GM19238 (cell line): ENCODE measurements around the gene RRBP1.

Experiments
- DNase-seq: peaks from one replicate; pipeline ENCODE4 v3.0.0; 2011; ENCODE audit warnings: low spot score; ENCODE audit not compliant: insufficient read length

The RRBP1 gene

DNA sequence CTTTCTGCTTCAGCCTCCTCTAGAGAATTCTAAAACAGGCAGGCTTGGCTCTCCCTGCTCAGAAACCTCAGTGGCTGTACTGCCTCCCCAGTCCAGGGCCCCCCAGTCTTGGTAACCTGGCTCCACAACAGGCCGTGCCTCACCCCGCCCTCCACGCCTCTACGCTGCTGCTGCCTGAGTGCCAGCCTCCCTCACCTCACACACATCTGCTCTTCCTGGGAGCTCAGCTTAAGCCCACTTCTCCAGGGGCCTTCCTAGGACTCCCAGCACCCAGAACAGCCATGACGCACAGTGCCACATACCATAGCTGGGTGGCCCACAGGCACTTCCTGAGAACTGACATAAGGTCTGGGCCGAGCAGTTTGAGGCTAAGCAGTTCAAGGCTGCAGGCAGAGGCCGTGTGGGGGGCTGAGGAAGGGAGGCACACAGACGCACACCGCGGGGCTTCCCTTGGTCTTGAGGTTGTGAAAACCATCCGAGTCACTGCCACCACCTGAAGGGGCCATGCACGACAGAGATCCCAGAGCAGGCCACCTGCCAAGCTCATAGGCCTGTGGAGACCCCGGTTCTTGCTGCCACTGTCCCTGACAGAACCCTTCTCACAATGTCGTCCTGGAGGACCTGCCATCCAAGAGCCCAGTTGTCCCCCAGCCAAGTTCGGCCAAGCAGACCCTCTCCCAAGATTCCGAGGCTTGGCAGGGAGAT lies 69.6 kb downstream of the RRBP1 start:
- DNase-seq: no peak

DNA sequence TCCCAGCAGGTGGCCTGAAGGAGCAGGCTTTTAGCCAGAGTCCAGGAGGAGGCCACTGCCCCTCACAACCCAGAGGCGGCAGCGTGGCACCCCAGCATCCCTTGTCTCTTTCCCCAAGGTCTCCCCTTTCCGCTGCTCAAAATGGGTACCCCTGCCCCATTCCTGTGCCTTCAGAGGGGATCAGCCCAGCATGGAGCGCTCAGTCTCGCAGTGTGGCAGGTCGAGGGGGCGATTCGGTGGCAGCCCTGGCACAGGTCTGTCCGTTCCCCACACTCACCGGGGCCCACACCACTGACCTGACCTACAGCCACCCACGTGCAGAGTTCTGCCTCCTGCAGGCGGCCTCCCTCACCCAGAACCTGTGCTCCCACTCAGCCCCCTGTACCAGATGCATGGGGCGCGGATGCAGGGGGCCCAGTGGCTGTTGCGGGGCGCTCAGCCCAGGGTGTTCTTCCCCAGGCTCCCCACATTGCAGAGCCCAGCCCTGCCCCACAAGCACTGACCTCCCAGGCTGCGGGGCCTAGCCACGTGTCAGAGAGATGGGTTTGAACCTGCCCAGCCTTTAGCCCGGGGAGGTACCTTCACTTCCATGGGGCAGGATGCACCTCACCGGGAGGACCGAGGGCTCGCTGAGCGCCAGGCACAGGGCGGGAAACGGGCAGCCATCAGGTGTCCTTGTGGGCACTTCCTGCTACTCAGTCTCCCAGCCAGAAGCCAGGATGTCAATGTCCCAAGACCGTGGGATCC lies 70.3 kb downstream of the RRBP1 start:
- no peak for DNase-seq

DNA sequence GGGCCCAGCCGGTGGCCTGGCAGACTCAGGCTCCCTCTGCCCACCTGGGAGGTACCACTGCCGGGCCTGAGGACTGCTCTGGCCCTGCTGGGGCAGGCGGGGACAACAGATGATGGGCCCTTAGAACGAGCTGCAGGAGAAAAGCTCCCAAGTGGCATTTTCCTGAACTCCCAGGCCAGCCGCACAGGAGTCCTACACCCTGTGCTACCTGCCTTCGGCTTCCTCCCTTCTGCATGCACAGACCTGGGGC lies 70.8 kb downstream of the RRBP1 start:
- DNase-seq: no peak

DNA sequence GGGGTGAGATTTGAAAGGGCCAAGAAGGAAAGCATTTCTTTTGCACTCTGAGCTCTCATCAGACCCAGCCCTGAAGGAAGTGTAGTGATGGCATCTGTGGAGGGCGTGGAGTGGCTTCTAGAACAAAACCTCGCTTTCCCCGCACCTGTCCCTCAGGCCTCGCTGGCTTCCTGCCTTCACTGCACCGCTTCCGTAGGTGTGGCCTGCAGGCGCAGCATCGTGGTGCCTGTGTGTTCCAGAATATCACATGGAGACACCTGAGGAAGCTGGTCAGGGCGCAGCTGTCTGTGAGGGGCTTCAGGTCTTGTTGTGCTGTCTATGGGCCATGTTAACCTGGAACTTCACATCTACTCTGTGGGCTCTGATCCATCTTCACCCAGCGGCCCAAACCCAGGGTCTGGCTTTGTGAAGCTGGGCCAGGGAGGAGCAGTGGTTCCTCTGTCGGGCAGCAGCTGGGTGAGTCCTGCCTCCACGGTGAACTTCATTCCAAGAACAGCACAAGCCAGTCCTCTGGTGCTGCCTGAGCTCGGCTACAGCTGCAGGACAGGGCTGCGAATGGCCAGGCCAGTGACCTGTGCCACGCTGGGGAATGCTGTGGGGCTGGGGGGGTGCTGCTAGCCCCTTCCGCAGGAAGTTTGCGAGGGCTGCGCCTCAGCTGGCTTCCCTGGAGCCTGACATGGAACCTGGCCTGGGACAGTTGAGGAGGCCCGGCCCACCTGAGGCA lies 71.3 kb downstream of the RRBP1 start:
- DNase-seq: no peak

DNA sequence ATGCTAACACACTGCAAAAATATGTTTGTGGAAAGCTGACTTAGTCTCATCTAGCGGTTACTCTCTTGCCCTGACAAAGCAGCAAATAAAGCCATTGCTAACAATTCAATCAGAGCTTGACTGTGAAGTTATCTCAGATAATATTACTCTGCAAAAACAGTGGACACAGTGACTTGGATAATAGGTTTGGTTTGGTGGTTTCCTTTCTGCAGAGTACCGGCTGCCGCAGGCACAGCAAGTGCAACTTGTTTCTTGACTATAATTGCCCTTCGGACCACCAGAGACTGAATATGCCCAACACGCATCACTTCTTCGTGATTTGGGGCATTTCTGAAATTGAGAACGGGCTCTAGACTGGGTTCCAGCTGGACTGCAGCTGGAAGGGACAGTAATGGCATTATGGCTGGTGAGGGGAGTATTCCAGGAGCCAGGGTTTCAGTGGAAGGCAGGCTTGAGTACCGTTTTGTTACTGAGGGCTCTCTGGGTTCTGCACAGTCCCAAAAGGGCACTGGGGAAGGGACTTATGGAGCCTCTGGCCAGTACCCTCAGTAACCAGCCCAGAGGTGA lies 72.1 kb downstream of the RRBP1 start:
- no peak for DNase-seq

DNA sequence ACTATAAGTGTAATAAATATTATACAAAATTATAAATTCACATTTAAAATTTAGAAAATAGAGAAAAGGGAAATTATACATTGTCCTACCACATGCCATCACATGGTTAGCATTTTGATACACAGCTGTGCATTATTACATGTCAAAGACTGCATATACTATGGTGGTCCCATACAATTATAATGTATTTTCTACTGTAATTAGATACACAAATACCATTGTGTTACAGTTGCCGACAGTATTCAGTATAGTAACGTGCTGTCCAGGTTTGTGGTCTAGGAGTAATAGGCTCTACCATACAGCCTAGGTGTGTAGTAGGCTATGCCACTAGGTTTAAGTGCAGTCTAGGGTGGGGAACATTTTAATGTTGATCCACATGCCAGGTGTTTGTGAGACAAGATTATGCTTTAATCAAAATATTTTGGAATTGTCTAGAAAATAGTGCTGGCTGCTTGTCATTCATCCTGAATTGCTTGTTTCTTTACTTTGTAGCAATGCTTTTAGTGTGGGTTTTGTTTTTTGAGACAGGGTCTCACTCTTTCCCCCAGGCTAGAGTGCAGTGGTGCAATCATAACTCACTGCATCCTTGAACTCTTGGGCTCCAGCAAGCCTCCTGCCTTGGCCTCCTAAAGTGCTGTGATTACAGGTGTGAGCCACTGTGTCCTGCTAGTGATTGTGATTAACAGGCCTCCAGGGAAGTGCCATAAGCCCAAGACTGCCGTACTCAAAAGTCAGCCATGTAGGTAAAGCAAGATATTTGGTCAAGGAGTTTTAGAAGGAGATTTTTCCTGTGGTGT lies 73.1 kb downstream of the RRBP1 start:
- no peak for DNase-seq

DNA sequence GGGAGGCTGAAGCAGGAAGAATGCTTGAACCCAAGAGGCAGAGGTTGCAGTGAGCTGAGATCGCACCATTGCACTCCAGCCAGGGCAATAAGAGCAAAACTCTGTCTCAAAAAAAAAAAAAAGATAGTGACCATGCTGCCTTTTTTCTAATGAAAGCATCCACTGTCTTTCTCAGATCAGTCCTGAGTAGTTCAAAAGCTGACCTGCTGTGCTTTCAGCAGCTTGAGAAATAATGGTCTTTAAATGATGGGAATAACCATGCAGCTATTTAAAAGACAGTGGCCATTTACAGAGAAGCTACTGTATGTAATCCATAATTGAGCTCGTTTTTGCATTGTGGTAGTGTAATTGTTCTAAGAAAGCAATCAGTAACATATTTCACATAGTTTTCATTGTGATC lies 76.0 kb downstream of the RRBP1 start:
- no peak for DNase-seq

DNA sequence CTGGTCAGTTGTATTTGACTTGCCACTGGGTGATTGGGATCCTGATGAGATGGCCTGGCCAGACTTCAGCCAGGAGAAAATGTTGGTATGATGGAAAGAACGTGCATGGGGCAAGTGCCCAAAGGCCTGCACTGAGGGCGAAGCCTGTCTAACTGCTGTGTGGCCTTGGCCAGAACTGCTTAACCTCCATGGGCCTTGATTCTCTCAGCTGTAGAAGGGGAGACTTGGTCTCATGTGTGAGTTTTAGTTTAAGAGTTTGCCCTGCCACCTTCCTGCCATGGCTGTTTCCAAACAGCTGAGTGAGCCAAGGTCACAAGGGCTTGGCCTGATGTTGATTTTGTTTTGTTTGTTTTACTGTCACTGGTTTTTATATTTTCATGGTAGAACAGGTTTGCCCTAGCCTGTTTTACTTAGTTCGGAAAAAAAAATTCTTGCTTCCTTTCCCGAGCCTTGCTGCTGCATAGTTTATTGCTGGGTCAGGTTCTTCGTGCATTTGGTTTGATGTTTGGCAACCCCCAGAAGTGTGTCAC lies 76.8 kb downstream of the RRBP1 start:
- no peak for DNase-seq

DNA sequence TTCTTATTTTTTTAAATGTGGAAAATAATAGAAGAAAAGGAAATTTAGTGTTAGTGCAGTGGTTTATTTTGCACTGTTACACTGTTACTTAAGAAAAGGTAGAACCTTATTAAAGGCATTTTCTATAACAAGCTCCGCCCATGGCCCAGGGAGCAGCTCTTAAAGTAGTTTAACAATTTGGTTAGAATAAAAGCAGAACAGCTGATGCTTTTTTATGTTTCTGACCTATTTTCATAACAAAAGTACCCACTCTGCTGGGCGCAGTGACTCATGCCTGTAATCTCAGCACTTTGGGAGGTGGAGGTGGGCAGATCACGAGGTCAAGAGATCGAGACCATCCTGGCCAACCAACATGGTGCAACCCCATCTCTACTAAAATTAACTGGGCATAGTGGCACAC lies 79.5 kb downstream of the RRBP1 start:
- DNase-seq: no peak

DNA sequence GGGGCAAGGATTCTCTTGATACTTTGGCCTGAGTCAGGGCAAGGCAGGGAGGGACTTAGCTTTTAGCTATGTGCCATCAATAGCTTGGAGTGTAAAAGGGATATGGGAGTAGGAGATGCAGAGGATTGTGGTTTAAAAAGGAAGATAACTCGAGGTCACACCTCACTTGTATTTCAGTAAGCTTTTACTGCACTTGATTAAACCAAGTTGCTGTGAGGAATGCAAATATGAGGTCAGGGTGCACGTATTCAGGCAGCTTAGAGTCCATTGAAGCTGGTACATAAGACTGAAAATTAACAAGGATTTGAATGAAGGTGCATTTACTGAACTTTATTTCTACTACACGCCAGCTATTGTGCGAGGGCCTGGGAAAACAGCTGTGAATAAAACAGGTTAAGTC lies 80.1 kb downstream of the RRBP1 start:
- no peak for DNase-seq

DNA sequence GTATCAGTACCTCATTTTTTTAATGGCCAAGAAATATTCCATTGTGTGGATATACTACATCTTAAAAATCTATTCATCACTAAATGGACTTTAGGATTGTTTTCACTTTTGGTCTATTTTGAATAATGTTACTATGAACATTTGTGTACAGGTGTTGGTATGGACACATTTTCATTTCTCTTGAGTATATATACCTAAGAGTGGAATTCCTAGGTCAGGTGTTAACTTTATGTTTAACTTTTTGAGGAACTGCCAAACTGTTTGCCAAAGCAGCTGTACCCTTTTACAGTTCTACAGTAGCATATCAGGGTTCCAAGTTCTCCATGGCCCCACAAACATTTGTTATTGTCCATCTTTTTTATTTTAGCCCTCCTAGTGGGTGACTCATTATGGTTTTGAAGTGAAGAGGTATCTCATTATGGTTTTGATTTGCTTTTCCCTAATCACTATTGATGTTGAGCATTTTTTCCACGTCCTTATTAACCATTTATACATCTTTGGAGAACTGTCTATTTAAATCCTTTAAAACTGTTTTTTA lies 84.0 kb downstream of the RRBP1 start:
- no peak for DNase-seq

DNA sequence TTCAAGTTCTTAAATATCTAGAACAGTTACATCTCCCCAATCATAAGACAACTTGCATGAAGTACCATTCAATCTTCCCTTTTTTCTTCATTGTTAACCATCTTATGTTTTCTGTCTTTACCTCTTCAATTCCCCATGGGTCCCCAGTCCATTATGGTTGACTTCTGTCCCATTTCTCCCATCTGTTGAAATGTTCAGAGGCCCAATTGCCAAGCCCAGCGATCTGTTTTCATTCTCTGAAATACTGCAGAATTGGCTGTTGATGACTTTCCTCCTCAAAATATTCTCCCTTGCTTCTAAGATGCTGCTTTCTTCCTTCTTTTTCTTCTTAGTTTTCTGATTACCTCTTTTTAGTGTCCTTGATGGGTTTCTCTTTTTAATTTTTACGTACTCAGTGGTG lies 86.2 kb downstream of the RRBP1 start:
- DNase-seq: no peak

DNA sequence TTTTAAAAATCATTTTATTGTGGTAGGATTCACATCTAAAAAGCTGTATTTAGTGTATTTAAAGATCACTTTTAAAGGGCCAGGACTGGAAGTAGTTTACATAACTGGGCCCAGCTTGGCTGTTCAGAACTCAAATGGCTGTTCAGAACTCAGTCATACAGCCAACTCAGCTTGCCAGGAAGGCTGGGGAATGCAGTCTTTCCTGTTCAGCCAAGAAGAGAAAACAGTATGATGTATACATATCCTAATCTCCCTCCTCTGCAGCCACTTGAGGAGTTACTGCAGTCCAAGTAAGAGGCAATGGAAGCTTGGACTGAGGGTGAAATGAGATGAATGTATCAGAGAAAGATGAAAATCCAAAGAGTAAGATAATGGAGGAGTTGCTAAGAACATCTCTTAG lies 87.6 kb downstream of the RRBP1 start:
- DNase-seq: no peak

DNA sequence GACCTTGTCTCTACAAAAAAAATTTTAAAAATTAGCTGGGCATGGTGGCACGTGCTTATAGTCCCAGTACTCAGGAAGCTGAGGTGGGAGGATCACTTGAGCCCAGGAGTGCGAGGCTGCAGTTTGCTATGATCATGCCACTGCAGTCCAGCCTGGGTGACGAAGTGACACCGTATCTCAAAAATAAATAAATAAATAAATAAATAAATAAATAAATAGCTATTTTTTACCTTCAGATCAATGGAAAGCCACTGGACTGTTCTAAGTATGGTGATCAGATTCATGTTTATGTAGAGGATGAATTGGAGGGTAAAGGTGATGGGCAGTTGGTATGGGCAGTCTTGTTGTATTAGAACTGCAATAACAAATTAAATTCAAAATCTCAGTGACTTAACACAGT lies 88.1 kb downstream of the RRBP1 start:
- no peak for DNase-seq

DNA sequence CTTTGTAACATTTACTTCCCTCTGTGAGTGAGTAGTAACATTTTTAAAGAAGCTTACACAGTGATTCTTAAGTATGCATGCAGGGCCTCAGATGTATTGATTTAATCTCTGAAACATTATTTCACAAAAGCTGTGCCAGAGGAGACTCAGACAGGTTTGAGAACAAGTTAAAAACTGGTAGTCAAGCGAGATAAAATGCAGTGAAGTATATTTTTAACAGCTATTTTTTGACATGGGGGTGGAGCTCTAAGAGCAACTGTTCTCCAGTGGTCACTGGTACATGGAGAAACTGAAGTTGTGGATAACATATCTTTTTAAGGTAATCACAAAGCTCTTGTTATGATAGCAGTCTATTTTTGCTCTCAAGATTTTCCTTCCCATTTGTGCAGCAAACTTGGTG lies 91.8 kb downstream of the RRBP1 start:
- DNase-seq: no peak

DNA sequence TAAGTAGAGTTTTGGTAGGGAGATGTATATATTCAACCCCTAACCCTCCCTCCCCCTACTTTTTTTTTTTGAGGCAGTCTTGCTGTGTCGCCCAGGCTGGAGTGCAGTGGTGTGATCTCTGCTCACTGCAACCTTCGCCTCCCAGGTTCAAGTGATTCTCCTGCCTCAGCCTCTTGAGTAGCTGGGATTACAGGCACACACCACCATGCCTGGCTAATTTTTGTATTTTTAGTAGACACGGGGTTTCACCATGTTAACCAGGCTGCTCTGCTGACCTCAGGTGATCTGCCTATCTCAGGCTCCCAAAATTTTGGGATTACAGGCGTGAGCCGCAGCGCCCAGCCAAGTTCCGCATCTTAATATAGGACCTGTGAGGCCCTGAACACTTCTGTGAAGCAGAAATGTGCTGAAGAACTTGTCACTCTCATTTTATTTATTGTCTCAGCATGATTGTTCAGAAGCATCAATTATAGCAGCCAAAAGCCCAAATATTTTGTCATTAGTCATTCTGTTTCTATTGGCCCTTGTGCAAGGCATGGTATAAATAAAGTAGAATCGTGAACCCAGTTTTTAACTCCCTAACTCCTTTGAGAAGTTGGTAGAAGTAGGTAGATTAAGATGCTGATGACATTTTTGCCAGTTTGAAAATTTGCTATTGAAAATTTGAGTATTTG lies 92.7 kb downstream of the RRBP1 start:
- no peak for DNase-seq

DNA sequence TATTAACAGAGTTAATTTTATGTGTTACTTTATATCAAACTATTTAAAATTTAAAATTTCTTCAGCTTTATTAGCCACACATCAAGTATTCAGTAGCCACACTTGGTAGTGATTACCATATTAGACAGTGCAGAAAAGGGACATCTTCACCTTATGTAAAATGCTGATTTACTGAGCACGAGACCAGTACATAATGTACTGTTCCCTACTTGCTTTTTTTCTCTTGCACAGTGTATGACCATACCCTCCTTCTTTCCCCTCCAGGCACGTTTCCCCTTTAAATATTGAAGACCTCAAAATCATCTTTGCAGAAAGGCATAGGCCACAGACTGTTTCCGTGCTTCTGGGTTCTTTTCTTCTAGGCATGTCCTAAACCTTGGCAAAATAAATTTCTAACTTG lies 94.2 kb downstream of the RRBP1 start:
- DNase-seq: no peak

DNA sequence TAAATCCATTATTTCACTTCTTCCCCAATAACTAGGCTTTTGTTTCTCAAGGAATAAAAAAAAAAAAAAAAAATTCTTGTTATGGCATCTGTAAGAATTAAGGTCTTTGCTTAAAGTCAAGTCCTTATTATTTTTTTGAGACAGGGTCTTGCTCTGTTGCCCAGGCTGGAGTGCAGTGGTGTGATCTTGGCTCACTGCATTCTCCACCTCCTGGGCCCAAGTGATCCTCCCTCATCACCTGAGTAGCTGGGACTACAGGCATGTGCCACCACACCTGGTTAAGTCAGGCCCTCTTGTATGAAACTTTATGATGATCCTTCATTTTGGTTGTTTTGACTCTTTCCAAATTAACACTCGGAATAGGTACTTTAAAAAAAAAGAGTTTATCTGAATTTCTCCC lies 94.9 kb downstream of the RRBP1 start:
- DNase-seq: no peak

DNA sequence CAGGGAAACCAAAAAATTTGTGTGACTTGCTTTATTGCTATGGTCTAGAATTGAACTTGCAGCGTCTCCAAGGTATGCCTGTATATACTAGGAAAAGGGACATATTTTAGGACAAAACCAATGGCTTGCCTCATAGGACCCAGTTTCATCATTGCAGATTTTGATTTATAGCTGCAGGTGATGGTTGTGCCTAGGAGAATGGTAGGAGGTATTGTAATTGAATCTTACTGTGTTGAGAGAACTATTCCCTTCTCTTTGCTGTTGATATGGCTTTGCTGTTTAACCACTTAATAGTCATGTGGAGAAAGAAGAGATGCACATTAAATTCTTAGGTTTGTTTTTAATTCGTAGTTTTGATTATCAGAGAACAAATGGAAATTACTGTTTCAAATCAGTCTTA lies 95.8 kb downstream of the RRBP1 start:
- no peak for DNase-seq

DNA sequence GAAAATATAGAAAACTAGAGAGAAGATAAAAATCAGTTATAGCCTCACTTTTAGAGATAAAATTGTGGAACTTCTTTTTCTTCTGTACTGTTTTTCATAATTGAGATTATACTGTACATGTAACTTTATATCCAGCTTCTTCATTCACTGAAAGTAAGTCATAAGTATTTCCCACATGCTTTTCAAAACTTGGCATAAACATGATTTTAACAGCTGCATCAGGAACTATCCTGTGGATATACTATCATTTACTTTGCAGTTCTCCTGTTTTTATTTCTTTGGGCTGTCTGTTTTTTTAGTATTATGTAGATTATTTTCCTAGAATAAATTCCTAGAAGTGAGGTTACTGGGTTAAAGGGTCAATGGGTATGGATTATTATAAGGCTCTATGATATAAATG lies 97.4 kb downstream of the RRBP1 start:
- DNase-seq: no peak

DNA sequence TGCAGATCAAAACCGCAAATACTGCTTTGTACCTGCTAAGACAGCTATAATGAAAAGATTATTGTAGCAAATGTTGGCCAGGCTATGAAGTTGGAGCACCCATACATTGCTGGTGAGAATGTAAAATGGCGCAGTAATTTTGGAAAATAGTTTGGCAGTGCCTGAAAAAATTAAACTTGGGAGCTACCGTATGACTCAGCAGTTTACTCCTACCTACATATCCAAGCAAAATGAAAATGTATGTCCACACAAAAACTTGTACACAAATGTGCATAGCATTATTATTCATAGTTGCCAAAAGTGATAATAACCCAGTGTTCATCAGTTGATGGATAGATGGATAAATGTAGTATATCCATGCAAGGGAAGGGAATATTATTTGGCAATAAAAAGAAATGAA lies 98.9 kb downstream of the RRBP1 start:
- no peak for DNase-seq
